ENCODE measurements around the gene PARD3.
"Not testable (repeated sequence)": the region's sequence is repeated elsewhere in the genome, so short reads cannot be mapped to it uniquely, and the experiment has no call there.

Gene PARD3

GRCh38 chr10:34815185-34816084 is at the start of gene PARD3:
Gene PARD3 (minus strand): TSS chr10:34815296. CDS start chr10:34814995, 301 bp downstream.
- DNase-seq = peak in 41 of 56 donors; percentile 13 to 70 (median 41)

- no peak for DNase-seq
These were observed 49.3 kb upstream of the PARD3 start for GRCh38 chr10:34864149-34865067.

- DNase-seq = no peak
These were observed 47.8 kb upstream of the PARD3 start for GRCh38 chr10:34862892-34863291.

- DNase-seq = peak in 3 of 56 donors; percentile 5 to 17 (median 16)
These were observed 46.4 kb upstream of the PARD3 start for GRCh38 chr10:34861293-34862021.

- DNase-seq = no peak
These were observed 44.1 kb upstream of the PARD3 start for GRCh38 chr10:34859170-34859569.

- DNase-seq = no peak
These were observed 42.9 kb upstream of the PARD3 start for GRCh38 chr10:34858003-34858402.

- peak in 12 of 56 donors; percentile 1 to 51 (median 14) for DNase-seq
These were observed 39.1 kb upstream of the PARD3 start for GRCh38 chr10:34854147-34854601.

- DNase-seq = peak in 5 of 56 donors; percentile 6 to 44 (median 14)
These were observed 38.3 kb upstream of the PARD3 start for GRCh38 chr10:34853357-34853756.

GRCh38 chr10:34850558-34850957 is 35.5 kb upstream of the PARD3 start:
- DNase-seq = no peak

- DNase-seq = no peak
These were observed 34.9 kb upstream of the PARD3 start for GRCh38 chr10:34850036-34850435.

GRCh38 chr10:34845070-34845469 is 30.0 kb upstream of the PARD3 start:
- DNase-seq = no peak

- DNase-seq = no peak
These were observed 29.4 kb upstream of the PARD3 start for GRCh38 chr10:34844448-34844847.

GRCh38 chr10:34843470-34843869 is 28.4 kb upstream of the PARD3 start:
- not testable (repeated sequence) for DNase-seq

- no peak for DNase-seq
These were observed 23.3 kb upstream of the PARD3 start for GRCh38 chr10:34838366-34838900.

- peak in 3 of 56 donors; percentile 10 to 14 (median 11) for DNase-seq
These were observed 20.9 kb upstream of the PARD3 start for GRCh38 chr10:34835908-34836508.

GRCh38 chr10:34834274-34834673 is 19.2 kb upstream of the PARD3 start:
- peak in 1 of 56 donors; percentile 6 for DNase-seq

- DNase-seq = peak in 1 of 56 donors; percentile 8
These were observed 15.2 kb upstream of the PARD3 start for GRCh38 chr10:34830217-34830822.

GRCh38 chr10:34826857-34827766 is 12.0 kb upstream of the PARD3 start:
- DNase-seq = no peak

GRCh38 chr10:34826221-34826620 is 11.1 kb upstream of the PARD3 start:
- no peak for DNase-seq
